H1 (cell line): ENCODE measurements around the gene HIVEP3. TPM values are rescaled to one million over a fixed set of nuclear protein-coding genes. Genes with fewer than 3 reads are reported as not detected.

ENCODE experiments used
- CTCF ChIA-PET: fragments of 300-600 bp; sonication (Branson Sonifier 250); formaldehyde crosslinking; loops from one replicate; lab custom pipeline; 2021; ENCODE audit not compliant: partially characterized antibody; lab: Charles Lee
- POLR2A ChIA-PET: fragments of 300-600 bp; sonication (Branson Sonifier 250); formaldehyde crosslinking; loops from one replicate; lab custom pipeline; 2021; ENCODE audit warnings: inconsistent platforms; ENCODE audit not compliant: partially characterized antibody; lab: Charles Lee
- DNase-seq, 2 experiments: peaks; one replicate each; pipeline versions ENCODE4 v3.0.0 to v3.0.0-alpha.2; 2010 to 2022; ENCODE audit warnings: low spot score in 2 of 2, low read depth in 1 of 2, mixed read lengths in 1 of 2
- FAIRE-seq: peaks from 2 replicates; lab custom pipeline; 2011; peaks lifted over from hg19 to GRCh38; lab: Jason Lieb, UNC
- H2AFZ ChIP-seq: 2 replicates; pipeline ENCODE4 v1.8.1; 2012; ENCODE audit warnings: low read length, inconsistent platforms
- H2AK5ac ChIP-seq: 2 replicates; pipeline ENCODE4 v1.6.1; 2013; ENCODE audit warnings: low read depth, low read length
- H2BK120ac ChIP-seq: replicated peaks from 2 replicates; pipeline ENCODE3; 2013; ENCODE audit warnings: low read depth, low read length, inconsistent platforms
- H2BK12ac ChIP-seq: 2 replicates; pipeline ENCODE4 v1.6.1; 2013; ENCODE audit warnings: low read depth, low read length
- H2BK15ac ChIP-seq: 2 replicates; pipeline ENCODE4 v1.6.1; 2013; ENCODE audit warnings: low read length
- H2BK20ac ChIP-seq: 2 replicates; pipeline ENCODE4 v1.6.1; 2013; ENCODE audit warnings: low read length
- H2BK5ac ChIP-seq: 2 replicates; pipeline ENCODE4 v1.6.1; 2013; ENCODE audit warnings: low read depth, low read length
- H3K14ac ChIP-seq: 2 replicates; pipeline ENCODE4 v1.6.1; 2013; ENCODE audit warnings: inconsistent platforms; ENCODE audit not compliant: insufficient read length
- H3K18ac ChIP-seq: 2 replicates; pipeline ENCODE4 v1.6.1; 2013; ENCODE audit warnings: low read length; ENCODE audit errors: extremely low read depth
- H3K23ac ChIP-seq: 2 replicates; pipeline ENCODE4 v1.6.1; 2013; ENCODE audit warnings: inconsistent platforms; ENCODE audit not compliant: insufficient read length
- H3K23me2 ChIP-seq: 2 replicates; pipeline ENCODE4 v1.6.1; 2013; ENCODE audit warnings: low read depth, low read length
- H3K27ac ChIP-seq: 2 replicates; pipeline ENCODE4 v1.6.1; 2011; ENCODE audit warnings: low read depth, low read length, inconsistent platforms
- H3K27me3 ChIP-seq, 4 experiments: replicated peaks in 1 of 4; 1 replicate in 1 of 4; 2 replicates in 3 of 4; pipeline versions ENCODE4 v1.6.1 to v1.8.1; 2011 to 2013; ENCODE audit warnings: low read length in 3 of 4, mild to moderate bottlenecking in 3 of 4, inconsistent platforms in 2 of 4, mixed read lengths in 2 of 4, moderate library complexity in 1 of 4; ENCODE audit not compliant: control insufficient read depth in 3 of 4, insufficient read depth in 3 of 4; ENCODE audit errors: extremely low read depth in 1 of 4
- H3K36me3 ChIP-seq, 4 experiments: 2 replicates each; pipeline versions ENCODE4 v1.6.1 to v1.8.1; 2011 to 2013; ENCODE audit warnings: mild to moderate bottlenecking in 4 of 4, low read length in 3 of 4, moderate library complexity in 2 of 4, control low read depth in 1 of 4, inconsistent platforms in 1 of 4; ENCODE audit not compliant: insufficient read depth in 4 of 4, control insufficient read depth in 2 of 4
- H3K4ac ChIP-seq: replicated peaks from 2 replicates; pipeline ENCODE3; 2013; ENCODE audit warnings: low read length, low read depth, mixed read lengths, inconsistent platforms; ENCODE audit not compliant: insufficient read length
- H3K4me1 ChIP-seq, 4 experiments: replicated peaks in 1 of 4; 1 replicate in 1 of 4; 2 replicates in 3 of 4; pipeline versions ENCODE4 v1.6.1 to v1.8.1; 2011 to 2013; ENCODE audit warnings: low read length in 3 of 4, inconsistent platforms in 2 of 4, mixed read lengths in 1 of 4; ENCODE audit not compliant: insufficient read depth in 4 of 4, control insufficient read depth in 3 of 4
- H3K4me2 ChIP-seq, 2 experiments: 2 replicates each; pipeline versions ENCODE4 v1.6.1 to v1.8.1; 2011 to 2013; ENCODE audit warnings: low read depth in 2 of 2, low read length in 2 of 2, control low read depth in 1 of 2, inconsistent platforms in 1 of 2, mild to moderate bottlenecking in 1 of 2; ENCODE audit not compliant: insufficient read depth in 1 of 2
- H3K4me3 ChIP-seq, 4 experiments: fragments of 200-600, 300-600 bp in 1 of 4; sonication (generic), shearing (Covaris generic), sonication (Bioruptor Twin) in 1 of 4; 2 replicates each; pipeline versions ENCODE4 v1.5.1 to v1.8.1; 2011 to 2016; ENCODE audit warnings: low read length in 4 of 4, low read depth in 3 of 4, control low read depth in 2 of 4, inconsistent platforms in 2 of 4, mild to moderate bottlenecking in 2 of 4, mixed read lengths in 1 of 4, moderate library complexity in 1 of 4; ENCODE audit not compliant: insufficient read depth in 2 of 4; ENCODE audit errors: extremely low read depth in 1 of 4
- H3K56ac ChIP-seq: replicated peaks from 2 replicates; pipeline ENCODE3; 2013; ENCODE audit warnings: low read depth, mild to moderate bottlenecking, mixed read lengths, low read length, inconsistent platforms; ENCODE audit not compliant: insufficient read length
- H3K79me1 ChIP-seq: 2 replicates; pipeline ENCODE4 v1.6.1; 2013; ENCODE audit warnings: low read depth, low read length, control low read depth
- H3K79me2 ChIP-seq, 2 experiments: 2 replicates each; pipeline versions ENCODE4 v1.6.1 to v1.8.1; 2012 to 2013; ENCODE audit warnings: low read length in 2 of 2, mild to moderate bottlenecking in 2 of 2, inconsistent platforms in 1 of 2; ENCODE audit not compliant: insufficient read depth in 2 of 2, control insufficient read depth in 1 of 2
- H3K9ac ChIP-seq, 4 experiments: replicated peaks in 1 of 4; 1 replicate in 1 of 4; 2 replicates in 3 of 4; pipeline versions ENCODE4 v1.6.1 to v1.8.1; 2011 to 2013; ENCODE audit warnings: low read depth in 3 of 4, low read length in 3 of 4, control low read depth in 2 of 4, mild to moderate bottlenecking in 2 of 4, moderate library complexity in 2 of 4, inconsistent platforms in 1 of 4; ENCODE audit errors: extremely low read depth in 1 of 4
- H3K9me3 ChIP-seq, 2 experiments: 2 replicates each; pipeline versions ENCODE4 v1.6.1 to v1.8.1; 2012 to 2013; ENCODE audit warnings: mild to moderate bottlenecking in 2 of 2, moderate library complexity in 2 of 2, control low read depth in 1 of 2, inconsistent platforms in 1 of 2, low read depth in 1 of 2, low read length in 1 of 2, mixed read lengths in 1 of 2; ENCODE audit not compliant: insufficient read depth in 2 of 2
- H4K20me1 ChIP-seq, 2 experiments: replicated peaks in 1 of 2; 2 replicates each; pipeline versions ENCODE3 to v1.8.1; 2011 to 2013; ENCODE audit warnings: inconsistent platforms in 2 of 2, low read length in 2 of 2, mild to moderate bottlenecking in 1 of 2; ENCODE audit not compliant: insufficient read depth in 2 of 2, control insufficient read depth in 1 of 2
- H4K5ac ChIP-seq: 2 replicates; pipeline ENCODE4 v1.6.1; 2013; ENCODE audit warnings: low read length, low read depth, mixed read lengths, inconsistent platforms; ENCODE audit not compliant: insufficient read length
- H4K8ac ChIP-seq: 2 replicates; pipeline ENCODE4 v1.8.0; 2013; ENCODE audit warnings: mild to moderate bottlenecking, moderate library complexity, low read length, inconsistent platforms; ENCODE audit not compliant: insufficient read depth; ENCODE audit errors: extremely low read depth
- H4K91ac ChIP-seq: replicated peaks from 2 replicates; pipeline ENCODE3; 2013; ENCODE audit warnings: low read length, mixed read lengths, inconsistent platforms; ENCODE audit not compliant: insufficient read length
- BCL11A ChIP-seq, 2 experiments: IDR thresholded peaks; one replicate each; pipeline ENCODE4 v1.6.1; 2011; ENCODE audit warnings: low read depth in 2 of 2, low read length in 2 of 2, mild to moderate bottlenecking in 2 of 2
- BRCA1 ChIP-seq: IDR thresholded peaks from 2 replicates; pipeline ENCODE4 v1.6.1; 2012; ENCODE audit warnings: low read depth, low read length, improper control_type of control experiment
- CTBP2 ChIP-seq: IDR thresholded peaks from 2 replicates; pipeline ENCODE4 v1.7.0; 2011; ENCODE audit warnings: borderline replicate concordance, mild to moderate bottlenecking, moderate library complexity, mixed read lengths, low read length; ENCODE audit not compliant: insufficient read depth, insufficient read length
- EP300 ChIP-seq, 2 experiments: IDR thresholded peaks; 1 replicate in 1 of 2; 2 replicates in 1 of 2; pipeline ENCODE4 v1.6.1; 2011 to 2012; ENCODE audit warnings: low read depth in 2 of 2, low read length in 2 of 2, mild to moderate bottlenecking in 2 of 2, borderline replicate concordance in 1 of 2, inconsistent platforms in 1 of 2, moderate library complexity in 1 of 2
- JUN ChIP-seq: IDR thresholded peaks from 2 replicates; pipeline ENCODE4 v1.6.1; 2011; ENCODE audit warnings: low read depth, mild to moderate bottlenecking, improper control_type of control experiment, low read length
- KDM5A ChIP-seq: fragments of 200-600 bp; IDR thresholded peaks from 2 replicates; pipeline ENCODE4 v1.7.1; 2012; ENCODE audit warnings: mild to moderate bottlenecking, low read length, inconsistent platforms, mixed read lengths
- RXRA ChIP-seq: IDR thresholded peaks from 2 replicates; pipeline ENCODE4 v1.6.1; 2011; ENCODE audit warnings: low read depth, mild to moderate bottlenecking, low read length, moderate library complexity; ENCODE audit not compliant: insufficient read depth
- SUZ12 ChIP-seq: fragments of 200-600 bp; sonication (generic); IDR thresholded peaks from 2 replicates; pipeline ENCODE4 v1.6.1; 2012; ENCODE audit warnings: mild to moderate bottlenecking, inconsistent platforms, low read length, moderate library complexity, mixed read lengths
- TEAD4 ChIP-seq: IDR thresholded peaks from 2 replicates; pipeline ENCODE4 v1.6.1; 2012; ENCODE audit warnings: low read depth, low read length, inconsistent platforms, mixed read lengths
- YY1 ChIP-seq: IDR thresholded peaks from 2 replicates; pipeline ENCODE4 v1.6.1; 2011; ENCODE audit warnings: low read depth, mild to moderate bottlenecking, low read length
- WGBS, 2 experiments: shearing (Covaris generic) in 1 of 2; methylation state at CpG; one replicate each; pipeline versions ENCODE4 v1.1.6 to v1.1.7; 2013 to 2015; ENCODE audit warnings: low lambda C conversion rate in 2 of 2, mixed read lengths in 2 of 2, inconsistent platforms in 1 of 2, low coverage in 1 of 2, missing lambda C conversion rate in 1 of 2; ENCODE audit not compliant: insufficient replicate concordance in 2 of 2, insufficient coverage in 1 of 2, insufficient read length in 1 of 2; ENCODE audit errors: extremely low coverage in 1 of 2, missing lambda C conversion rate in 1 of 2; 5-methylcytosine and 5-hydroxymethylcytosine counted together
- polyA plus RNA-seq, 7 experiments: library from polyadenylated mRNA; depleted of rRNA in 3 of 7; stranded (reverse) in 5 of 7; unstranded in 2 of 7; fragments of >200 nt in 5 of 7; fragments of 200-250 nt in 2 of 7; gene quantifications; 1 replicate in 5 of 7; 2 replicates in 1 of 7; 4 replicates in 1 of 7; pipeline versions ENCODE4 v1.2.1 to v1.2.3, GENCODE V29; 2011 to 2013; ENCODE audit warnings: missing spikeins in 2 of 7, mixed read lengths in 2 of 7
- total RNA-seq: library from RNA; stranded (reverse); fragmentation: NEBNext Ultra II Directional; extraction: Animal tissue kit (Norgen Biotek cat#: 25700); gene quantifications from 2 replicates; pipeline ENCODE4 v1.2.1, GENCODE V29; 2021

The HIVEP3 gene
- total and polyA plus RNA-seq, 2 of the 8 experiments (the other 6 are each of a cell fraction or from before 2014, with no cell fraction given), result 0.24 to 0.69 TPM

DNA sequence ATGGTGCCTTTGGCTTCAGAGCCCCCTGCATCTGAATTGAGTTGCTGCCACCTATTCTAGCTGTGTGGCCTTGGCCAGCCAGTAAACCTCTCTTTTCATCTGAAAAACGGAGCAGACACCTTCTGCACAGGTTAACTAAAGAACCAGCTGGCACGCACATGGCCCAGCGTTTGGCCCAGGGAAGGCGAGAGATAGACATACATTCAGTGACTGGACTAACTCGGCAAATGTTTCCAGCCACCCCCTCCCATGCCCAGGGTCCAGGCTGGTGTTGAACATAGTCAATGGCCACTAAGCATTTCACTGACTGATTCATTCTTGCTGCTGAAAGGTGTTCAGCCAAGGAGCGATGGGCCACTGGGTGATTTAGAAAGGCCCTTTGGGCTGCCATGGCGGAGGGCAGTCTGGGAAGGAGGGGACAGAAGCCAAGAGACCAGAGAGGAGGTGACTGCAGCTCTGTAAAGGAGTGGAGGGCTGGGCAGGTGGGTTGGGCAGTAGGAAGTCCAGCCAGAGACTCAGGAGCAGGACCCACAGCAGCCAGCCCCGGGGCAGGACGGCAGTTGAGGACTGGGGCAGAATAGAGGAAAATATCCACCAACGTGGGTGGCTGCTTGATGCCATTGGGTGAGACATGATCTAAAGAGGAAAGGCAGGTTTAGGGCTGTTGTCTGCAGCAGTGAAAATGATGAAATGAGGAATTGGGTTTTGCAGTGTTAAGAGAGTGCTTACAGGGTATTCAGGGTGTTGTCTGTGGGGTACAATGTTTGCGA is 184.3 kb downstream of the HIVEP3 start:
- H2BK15ac ChIP-seq, result no peak overlapping the region
- no peak overlapping the region for H2BK12ac ChIP-seq
- no peak overlapping the region for H3K56ac ChIP-seq
- H3K27ac ChIP-seq, result no peak overlapping the region
- H3K4me2 ChIP-seq, result no peak overlapping the region
- no peak overlapping the region for H4K8ac ChIP-seq
- H3K36me3 ChIP-seq, result no peaks in the 10 kb centered on the region
- H3K79me2 ChIP-seq, result no peaks in the 10 kb centered on the region
- CTCF ChIA-PET, result no interaction called here
- H3K23me2 ChIP-seq, result no peaks in the 10 kb centered on the region
- no peak overlapping the region for H2BK120ac ChIP-seq
- H4K20me1 ChIP-seq, result no peaks in the 10 kb centered on the region
- H4K91ac ChIP-seq, result no peak overlapping the region
- no peak overlapping the region for H3K18ac ChIP-seq
- H2BK20ac ChIP-seq, result no peak overlapping the region
- H3K4me1 ChIP-seq, result peaks cover 0 to 3% (median 0%) of the 10 kb centered on the region in 4 experiments; a peak in 2 of 7 replicates
- H3K79me1 ChIP-seq, result no peaks in the 10 kb centered on the region
- 90% methylated on average over 11 of the region's 11 CpGs; no CpG with 5 or more reads in 1 of the 2 experiments for WGBS, 2 experiments
- no peak overlapping the region for H3K9ac ChIP-seq
- no peak overlapping the region for H4K5ac ChIP-seq
- no peak overlapping the region for H2AK5ac ChIP-seq
- H3K23ac ChIP-seq, result no peak overlapping the region
- H3K14ac ChIP-seq, result no peak overlapping the region
- H3K4me3 ChIP-seq, result no peak overlapping the region
- H3K9me3 ChIP-seq, result no peaks in the 10 kb centered on the region
- no peak overlapping the region for H2AFZ ChIP-seq
- no peak overlapping the region for H3K4ac ChIP-seq
- H3K27me3 ChIP-seq, result peaks cover 0 to 2% (median 0%) of the 10 kb centered on the region in 4 experiments; a peak in 1 of 7 replicates
- FAIRE-seq (no peak), DNase-seq (no peak)
- no peak overlapping the region for H2BK5ac ChIP-seq
- POLR2A ChIA-PET, result no interaction called here
- TF ChIP-seq EP300 (IDR thresholded peaks at IDR 0.05; ENCODE audit: borderline replicate concordance in 1 of 2, low read depth in 2 of 2, low read length in 2 of 2) (no peak), BRCA1 (no peak), BCL11A (IDR thresholded peaks at IDR 0.05; ENCODE audit: low read depth in 2 of 2, low read length in 2 of 2) (no peak), TEAD4 (no peak), RXRA (no peak), CTBP2 (no peak), JUN (no peak), YY1 (no peak), KDM5A (no peak), SUZ12 (no peak)
